ENCODE results near the gene MROH7. TPM values are rescaled to one million over a fixed set of nuclear protein-coding genes. Genes with fewer than 3 reads are reported as not detected.
"Not testable (repeated sequence)": the region's sequence is repeated elsewhere in the genome, so short reads cannot be mapped to it uniquely, and the experiment has no call there.

The MROH7 gene
- polyA plus RNA-seq, 1 donor: 6.0 TPM

DNA sequence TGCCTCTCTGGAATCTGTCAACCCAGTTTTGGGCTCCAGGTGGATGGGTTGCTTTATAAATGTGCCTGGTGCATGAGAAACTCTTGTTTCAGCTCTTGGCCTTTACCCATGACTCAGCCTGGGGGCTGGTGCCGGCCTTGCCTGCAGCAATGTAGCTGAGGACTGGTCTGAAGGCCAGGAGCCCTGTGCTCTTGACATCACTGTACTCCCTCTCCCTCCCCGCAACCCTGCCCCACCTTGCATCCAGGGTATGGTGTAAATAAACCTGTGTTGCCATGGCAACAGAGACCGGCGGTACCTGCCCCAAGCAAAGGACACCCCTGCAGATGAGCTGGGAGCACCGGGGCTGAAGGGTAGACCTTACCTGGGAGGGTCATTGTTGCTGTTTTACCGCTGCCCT lies 31.5 kb upstream of the MROH7 start:
- no peak for DNase-seq (ENCODE audit: low read depth)

DNA sequence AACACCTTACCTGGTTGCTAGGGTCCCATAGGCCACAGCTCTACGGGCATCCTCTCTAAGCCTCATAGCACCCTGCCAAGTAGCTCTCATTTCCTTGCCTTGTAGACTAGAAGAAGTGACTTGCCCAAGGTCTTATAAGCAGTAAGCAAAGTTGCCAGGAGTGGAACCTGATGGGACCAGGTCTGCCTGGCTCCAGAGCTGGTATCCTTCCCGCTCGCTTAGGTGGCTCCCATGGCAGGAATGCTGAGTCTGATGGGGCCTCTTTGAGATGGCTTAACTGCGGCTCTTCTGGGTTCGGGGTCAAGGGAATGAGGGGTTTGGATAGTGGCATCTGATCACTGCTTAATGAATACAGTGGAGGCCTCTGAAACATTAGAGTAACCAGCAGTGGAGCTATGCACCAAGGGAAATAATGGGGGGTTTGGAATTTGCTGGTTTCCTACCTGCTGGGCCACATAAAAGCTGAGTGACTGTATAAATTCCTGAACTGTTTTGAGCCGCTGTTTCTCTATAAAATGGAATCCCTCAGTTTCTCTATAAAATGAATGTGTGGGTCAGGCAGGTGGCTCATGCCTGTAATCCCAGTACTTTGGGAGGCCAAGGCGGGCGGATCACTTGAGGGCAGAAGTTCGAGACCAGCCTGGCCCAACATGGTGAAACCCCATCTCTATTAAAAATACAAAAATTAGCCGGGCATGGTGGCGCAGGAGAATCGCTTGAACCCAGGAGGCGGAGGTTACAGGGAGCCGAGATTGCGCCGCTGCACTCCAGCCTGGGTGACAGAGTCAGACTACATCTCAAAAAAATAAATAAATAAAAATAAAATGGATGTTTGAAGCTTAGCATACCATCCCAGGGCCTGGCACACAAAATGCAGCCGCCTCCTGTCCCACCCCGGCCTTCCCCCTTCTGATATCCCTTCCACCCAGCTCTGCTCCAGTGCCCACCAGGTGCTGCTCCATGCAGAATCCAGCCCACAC lies 30.7 kb upstream of the MROH7 start:
- DNase-seq (ENCODE audit: low read depth): no peak

DNA sequence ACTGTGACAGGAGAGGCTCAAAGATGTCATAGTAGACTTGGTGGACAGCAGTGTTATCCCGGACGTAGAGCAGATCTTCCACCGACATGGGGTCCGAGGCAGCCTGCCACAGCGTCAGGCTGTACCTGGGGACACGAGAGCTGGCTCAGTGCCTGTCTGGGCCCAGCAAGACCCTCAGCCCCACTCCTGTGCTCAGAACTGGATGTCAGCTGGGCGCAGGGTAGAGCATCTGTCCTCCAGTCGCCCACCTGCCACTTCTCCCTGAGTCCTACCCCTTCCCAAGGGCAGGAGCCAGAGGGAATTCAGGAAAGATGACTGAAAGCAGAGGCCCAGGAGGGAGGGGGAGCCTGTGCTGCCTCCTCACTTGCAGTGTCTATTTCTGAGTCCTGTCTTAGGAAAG lies 30.0 kb upstream of the MROH7 start:
- no peak for DNase-seq (ENCODE audit: low read depth)

DNA sequence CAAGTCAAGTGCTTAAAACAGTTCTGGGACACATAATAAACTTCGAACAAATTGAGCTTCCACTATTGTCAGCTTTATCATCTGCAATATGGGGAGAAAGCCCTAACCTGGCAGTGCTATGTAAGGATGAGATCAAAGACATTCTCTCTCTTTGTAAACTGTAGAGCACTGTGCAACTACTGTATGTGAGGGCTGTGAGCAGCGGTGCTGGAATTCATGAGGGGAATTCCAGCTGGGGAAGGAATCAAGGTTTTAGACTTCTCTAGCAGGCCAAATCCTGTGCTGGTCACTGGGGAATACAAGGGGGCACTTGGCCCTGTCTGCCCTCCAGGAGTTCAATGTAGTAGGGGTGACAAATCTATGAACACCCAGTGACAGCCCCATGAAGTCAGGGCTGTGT lies 27.6 kb upstream of the MROH7 start:
- no peak for DNase-seq (ENCODE audit: low read depth)

DNA sequence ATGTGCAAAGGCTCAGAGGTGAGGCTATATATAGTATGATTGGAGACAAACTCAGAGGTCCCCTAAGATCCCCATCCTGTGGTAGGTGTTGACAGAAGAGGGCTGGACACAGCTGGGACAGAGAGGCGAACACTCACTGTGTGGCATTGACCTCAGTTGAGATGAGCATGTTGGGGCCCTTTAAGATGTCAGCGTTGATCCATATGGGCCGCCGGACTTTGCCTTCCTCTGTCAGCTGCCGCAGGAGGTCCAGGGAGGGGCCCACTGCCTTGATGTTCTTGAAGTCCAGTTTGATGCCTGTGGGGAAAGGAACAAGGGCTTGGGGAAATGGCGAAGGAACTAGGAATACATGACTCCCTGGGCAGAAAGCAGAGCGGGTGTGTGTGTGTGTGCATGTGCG lies 27.0 kb upstream of the MROH7 start:
- no peak for DNase-seq (ENCODE audit: low read depth)

DNA sequence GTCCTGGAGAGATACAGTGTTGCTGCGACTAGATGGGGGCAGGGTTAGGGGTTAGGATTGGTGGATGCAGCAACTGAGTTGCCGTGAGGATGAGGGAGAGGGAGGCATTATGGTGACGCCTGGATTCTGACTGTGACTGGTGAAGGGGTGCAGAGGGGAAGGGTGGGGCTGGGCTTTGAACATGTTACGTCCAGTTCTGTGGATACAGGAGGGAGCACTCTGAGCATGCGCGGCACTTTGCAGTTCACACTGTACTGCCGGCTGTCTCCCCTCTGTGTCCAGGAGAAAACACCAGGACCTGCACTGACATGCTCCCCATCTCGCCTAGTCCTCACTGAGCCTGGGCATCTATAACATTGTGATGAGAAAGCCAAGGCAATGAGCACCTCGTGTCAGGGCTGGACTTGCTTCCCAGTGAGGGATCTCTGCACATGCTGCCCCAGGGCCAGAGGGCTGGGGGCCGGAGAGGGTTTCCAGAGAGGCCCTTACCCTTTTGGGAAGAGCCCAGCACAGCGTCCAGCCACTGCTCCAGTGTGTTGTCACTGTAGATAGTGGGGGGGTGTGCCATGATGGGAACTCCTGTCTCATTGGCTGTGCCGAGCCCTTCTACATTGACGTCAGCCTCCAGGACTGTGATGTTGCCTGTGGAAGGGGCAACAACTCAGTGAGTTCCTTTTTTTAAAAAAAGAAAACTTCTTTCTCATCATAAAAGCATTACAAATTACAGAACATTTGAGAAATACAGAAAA lies 25.9 kb upstream of the MROH7 start:
- no peak for DNase-seq (ENCODE audit: low read depth)

DNA sequence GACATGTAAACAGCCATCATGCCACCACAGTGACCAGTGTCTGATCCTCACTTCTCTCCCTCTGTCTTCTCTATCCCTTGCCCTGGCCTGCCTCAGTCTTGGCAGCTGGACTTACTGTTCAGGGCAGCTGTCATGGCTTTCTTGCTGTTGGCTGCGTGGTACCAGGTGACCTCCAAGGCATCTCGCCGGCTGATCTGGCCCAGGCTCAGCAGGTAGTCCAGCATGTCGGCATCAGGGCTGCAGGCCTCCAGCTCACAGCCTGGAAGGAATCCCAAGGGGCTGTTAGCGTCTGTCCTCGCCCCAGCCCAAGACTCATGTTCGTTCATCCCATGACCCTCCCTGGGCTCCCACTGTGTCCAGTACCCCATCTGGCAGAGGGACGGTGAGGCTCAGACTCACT lies 21.8 kb upstream of the MROH7 start:
- no peak for DNase-seq (ENCODE audit: low read depth)

DNA sequence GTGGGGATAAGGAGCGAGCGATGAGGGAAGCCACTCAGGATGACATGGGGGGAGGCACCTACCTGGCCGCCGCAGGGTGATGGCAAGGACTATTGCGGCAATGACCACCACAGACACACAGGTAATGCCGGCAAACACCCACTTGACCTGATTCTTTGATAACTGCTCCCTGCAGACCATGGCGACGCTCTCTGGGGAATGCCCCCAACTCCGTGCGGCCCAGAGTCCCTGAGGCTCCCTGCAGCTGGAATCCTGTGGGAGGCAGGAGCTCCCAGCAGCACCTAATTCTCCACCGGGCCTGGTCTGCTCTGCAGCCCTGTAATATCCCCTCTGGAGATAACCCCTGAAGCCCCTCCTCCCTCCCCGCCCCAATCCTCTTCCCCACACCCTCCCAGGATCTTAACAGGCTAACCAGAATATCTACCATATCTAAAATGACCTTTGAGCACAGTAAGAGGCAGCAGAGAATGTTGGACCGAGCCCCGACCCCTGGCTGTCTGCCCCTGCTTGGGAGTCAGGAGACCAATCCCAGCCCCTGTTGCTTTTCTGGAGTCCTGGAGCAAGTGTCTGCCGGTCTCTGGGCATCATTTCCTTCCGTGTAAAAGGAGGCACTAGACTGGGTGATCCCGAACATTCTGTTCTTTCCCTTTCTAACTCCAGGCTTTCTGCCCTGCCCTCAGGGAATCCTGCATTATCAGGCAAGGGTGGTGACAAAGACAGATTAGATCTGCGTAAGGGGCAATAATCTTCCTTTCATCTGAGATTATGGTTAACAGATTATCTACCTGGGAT lies 18.2 kb upstream of the MROH7 start, which contains the start of gene FAM151A:
FAM151A (minus strand) TSS at position 310 of the 792 bp plus-strand sequence; CDS start at position 180, 130 bp downstream.
- no peak for DNase-seq (ENCODE audit: low read depth)

DNA sequence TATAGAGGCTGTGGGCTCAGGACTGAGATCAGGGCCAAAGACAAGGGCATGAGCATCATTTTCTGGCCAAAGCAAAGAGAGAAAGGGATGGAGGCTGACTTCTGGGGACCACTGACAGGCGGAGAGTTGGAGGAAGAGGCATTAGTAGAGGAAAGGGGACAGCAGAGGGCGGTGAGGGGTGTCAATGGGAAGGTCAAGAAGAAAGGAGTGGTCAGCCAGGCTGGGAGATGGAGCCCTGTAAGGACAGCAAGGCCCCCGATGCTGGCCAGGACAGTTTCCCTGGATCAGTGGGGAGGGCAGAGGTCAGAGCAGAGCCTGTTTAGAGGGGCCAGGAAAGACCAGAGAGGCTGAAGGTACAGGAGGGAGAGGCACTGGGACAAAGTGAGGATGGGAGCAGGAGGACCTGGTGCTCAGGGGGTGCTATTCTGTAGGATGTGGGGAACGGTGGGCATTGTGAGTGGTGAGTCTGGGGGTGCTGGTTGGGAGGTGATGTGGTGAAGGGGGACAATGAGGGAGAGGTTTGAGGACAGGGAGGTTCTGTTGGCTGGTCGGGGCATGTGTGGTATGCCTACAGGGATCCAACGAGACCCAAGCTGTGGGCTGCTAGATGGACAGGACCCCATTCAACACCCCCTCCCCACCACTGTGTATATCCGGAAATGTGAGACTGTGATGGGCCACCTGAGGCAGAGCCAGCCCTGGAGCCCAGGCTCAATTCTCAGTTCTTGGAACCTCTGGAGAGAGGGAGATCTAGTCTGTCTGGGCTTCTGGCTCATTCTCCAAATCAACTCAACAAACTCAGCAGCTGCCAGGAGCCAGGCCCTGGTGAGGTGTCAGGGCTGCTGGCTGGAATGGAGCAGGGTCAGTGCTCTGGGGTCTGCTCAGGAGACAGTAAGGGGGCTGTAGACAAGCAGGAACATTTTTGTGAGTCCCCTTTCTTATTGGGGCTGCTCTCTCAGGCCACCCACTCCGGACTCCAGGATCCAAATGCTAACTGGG lies 16.8 kb upstream of the MROH7 start:
- no peak for DNase-seq (ENCODE audit: low read depth)

DNA sequence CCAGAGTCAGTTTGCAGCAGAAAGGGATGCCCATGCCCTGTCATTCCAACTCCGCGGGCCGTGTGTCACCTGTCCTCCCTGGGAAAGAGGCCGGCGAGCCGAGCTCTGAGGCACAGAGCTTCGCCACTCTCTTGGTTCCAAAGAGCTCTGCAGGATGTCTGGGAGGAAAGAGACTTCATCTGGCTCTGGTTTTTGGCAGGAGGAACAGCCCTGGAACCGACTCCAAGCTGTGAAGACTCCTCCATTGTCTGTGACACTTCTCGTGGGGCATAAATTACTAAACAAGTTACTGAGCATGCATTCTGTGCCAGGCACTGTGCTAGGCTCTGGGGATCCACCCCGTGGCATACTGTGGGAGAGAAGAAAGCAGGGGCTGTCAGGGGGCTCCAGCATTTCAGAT lies 14.4 kb upstream of the MROH7 start:
- no peak for DNase-seq (ENCODE audit: low read depth)

DNA sequence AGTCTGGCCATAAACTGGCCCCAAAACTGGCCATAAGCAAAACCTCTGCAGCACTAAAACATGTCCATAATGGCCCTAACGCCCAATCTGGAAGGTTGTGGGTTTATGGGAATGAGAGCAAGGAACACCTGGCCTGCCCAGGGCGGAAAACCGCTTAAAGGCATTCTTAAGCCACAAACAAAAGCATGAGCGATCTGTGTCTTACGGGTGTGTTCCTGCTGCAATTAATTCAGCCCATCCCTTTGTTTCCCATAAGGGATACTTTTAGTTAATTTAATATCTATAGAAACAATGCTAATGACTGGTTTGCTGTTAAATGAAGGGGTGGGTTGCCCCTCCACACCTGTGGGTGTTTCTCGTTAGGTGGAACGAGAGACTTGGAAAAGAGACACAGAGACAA lies 5.8 kb upstream of the MROH7 start:
- not testable (repeated sequence) for DNase-seq (ENCODE audit: low read depth)

DNA sequence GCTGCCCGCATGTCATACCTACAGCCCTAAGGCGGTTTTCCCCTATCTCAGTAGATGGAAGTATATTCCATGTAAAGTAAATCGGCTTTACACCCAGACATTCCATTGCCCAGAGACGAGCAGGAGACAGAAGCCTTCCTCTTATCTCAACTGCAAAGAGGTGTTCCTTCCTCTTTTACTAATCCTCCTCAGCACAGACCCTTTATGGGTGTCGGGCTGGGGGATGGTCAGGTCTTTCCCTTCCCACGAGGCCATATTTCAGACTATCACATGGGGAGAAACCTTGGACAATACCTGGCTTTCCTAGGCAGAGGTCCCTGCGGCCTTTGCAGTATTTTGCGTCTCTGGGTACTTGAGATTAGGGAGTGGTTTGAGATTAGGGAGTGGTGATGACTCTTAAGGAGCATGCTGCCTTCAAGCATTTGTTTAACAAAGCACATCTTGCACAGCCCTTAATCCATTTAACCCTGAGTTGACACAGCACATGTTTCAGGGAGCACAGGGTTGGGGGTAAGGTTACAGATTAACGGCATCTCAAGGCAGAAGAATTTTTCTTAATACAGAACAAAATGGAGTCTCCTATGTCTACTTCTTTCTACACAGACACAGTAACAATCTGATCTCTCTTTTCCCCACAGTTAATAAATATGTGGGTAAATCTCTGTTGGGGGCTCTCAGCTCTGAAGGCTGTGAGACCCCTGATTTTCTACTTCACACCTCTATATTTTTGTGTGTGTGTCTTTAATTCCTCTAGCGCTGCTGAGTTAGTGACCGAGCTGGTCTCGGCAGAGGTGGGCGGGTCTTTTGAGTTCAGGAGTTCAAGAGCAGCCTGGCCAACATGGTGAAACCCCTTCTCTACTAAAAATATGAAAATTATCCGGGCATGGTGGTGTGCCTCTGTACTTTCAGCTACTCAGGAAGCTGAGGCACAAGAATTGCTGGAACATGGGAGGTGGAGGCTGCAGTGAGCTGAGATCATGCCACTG lies 4.8 kb upstream of the MROH7 start:
- not testable (repeated sequence) for DNase-seq (ENCODE audit: low read depth)

DNA sequence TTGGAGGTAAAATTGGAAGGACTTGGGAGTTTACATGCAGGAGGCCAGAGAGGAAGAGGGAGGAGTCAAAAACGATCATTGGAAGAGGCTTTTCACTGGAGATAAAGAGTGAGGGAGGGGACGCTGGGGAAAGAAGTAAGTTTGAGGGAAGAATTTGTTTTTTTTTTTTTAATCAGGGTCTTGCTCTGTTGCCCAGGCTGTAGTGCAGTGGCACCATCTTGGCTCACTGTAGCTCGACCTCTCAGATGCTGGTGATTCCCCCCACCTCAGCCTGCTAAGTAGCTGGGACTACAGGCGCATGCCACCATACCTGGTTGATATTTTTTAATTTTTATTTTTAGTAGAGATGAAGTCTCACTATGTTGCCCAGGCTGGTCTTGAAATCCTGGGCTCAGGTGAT lies 1.2 kb upstream of the MROH7 start:
- no peak for DNase-seq (ENCODE audit: low read depth)

DNA sequence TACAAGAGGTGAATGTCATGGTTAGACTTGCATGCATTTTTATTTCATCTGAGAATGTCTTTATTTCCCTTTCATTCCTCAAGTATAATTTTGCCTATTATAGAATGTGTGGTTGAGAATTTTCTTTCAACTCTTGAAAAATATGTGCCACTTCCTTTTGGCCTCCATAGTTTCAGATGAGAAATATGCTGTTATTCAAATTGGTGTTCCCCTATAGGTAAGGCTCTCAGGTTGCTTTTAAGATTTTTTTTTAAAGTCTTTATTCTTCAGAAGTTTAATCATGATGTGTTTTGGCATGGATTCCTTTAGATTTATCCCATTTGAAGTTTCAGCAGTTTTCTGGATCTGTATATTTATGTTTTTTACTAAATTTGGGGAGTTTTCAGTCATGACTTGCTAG lies 2.1 kb downstream of the MROH7 start:
- no peak for DNase-seq (ENCODE audit: low read depth)

DNA sequence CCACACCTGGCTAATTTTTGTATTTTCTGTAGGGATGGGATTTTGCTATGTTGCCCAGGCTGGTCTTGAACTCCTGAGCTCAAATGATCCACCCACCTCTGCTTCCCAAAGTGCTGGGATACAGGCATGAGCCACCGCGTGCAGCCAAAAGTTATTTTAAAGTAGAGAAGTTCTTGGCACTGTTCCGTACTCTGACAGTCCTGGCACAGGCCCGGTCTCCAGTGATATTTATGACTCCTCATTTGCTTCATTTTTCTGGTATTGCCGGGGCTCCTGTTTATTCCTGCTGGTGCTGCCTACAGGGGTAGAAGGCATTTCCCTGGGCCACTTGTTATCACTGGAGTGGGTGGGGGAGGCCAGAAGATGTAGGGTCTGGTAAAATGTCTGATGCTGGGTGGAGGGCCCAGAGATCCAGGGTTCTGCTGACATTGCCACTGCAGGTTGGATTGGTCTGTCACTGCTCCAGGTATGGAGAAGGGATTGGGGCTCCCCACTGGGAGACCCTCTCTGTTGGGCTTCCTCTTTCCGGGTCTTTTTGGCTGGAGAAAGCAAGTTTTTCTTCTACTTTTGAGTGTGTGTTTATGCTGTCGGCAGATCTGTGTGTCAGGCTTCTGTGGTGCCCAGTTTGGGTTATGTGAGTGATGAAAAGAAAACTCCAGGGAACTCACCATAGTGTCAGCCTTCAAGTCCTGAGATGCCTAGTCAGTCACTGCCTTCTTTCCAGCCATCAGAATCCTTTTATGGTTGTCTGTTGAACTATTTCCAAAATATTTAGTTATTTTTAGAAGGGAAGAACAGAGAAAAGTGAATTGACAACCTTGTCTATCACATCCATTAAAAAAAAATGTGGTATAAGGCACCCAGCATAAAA lies 4.5 kb downstream of the MROH7 start:
- no peak for DNase-seq (ENCODE audit: low read depth)

DNA sequence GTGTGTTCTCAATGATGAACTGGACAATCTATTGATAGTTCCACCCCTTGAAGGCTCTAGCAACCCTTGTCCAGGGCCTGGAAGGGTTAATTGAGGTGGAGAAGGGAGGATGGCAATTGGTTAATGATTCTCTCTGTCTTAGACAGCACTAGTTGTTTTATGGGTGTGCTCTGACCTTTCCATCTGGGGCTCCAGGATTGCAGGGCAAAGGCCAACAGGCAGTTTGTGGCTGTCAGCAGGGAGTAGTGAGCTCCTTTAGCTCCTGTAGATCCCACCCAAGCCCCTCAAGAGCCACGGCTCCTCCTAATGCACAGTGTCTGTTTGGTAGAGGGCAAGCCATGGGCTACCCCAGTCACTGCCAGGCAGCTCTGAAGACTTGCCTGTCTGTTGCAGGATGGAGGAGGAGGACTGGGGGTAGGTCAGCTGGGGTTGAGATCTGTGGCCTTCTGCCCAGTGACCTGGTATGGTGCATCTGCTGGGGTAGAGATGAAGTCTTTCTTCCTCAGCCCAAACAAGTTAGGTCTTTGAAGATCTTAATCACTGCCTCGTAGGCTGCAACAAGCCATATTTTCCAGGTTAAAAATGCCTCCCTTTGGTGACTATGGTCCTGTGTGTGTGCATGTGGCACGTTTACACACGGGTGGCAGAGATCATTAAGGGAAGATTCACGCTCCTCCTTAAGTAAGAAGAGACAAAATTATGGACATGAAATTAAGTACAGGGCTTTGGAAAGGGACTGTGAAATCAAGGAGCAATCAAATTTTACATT lies 7.7 kb downstream of the MROH7 start:
- no peak for DNase-seq (ENCODE audit: low read depth)

DNA sequence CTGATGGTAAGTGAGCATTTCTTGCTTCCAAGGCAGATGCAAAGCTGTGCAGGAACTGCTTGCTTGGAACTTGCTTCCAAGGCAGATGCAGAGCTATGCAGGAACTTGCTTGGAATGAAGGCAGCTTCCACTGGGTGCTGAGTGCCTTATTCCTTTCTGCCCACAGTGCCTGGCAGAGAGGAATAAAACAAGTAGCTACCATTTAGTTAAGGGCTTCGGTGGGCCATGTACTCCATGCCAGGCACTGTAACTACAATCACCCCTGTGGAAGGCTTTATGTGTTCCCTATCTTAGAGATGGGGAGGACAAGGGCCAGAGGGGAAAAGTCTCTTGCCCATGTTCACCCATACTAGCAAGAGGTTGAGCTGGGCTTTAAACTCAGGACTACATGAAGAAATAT lies 8.3 kb downstream of the MROH7 start:
- no peak for DNase-seq (ENCODE audit: low read depth)

DNA sequence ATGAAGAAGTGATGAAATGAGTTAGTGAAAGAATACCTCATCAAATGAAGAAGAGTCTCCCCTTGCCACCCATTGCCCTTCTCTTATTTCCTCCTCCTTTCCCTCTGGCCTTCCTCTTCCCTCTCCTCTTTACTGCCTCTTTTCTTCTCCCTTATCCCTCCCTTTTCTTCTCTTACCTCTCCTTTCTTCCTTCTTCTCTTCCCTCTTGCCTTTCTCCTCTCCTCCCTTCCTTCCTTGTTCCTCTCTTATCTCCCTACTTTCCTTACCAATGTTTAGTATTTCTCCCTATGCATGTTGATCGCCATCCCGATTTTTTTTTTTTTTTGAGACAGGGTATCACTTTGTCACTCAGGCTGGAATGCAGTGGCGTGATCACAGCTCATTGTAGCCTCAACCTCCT lies 8.8 kb downstream of the MROH7 start:
- no peak for DNase-seq (ENCODE audit: low read depth)

All from forelimb muscle (tissue), 1 donor.